Calu3 (cell line): Measurements from ENCODE around the gene GOLGA7B. TPM values are rescaled to one million over a fixed set of nuclear protein-coding genes. Genes with fewer than 3 reads are reported as not detected.

Experiments
- BruUV-seq: library from RNA; stranded (reverse); fragments of 400-500 nt; replicated peaks from 2 replicates; lab custom pipeline; 2021; lab: Mats Ljungman, UMichigan
- CTCF ChIA-PET: fragments of 300-600 bp; sonication (Branson Sonifier 250); formaldehyde crosslinking; loops from one replicate; lab custom pipeline; 2022; ENCODE audit warnings: antibody characterized with exemption; lab: Charles Lee
- DNase-seq: peaks from one replicate; pipeline ENCODE4 v3.0.0; 2022
- H3K27ac Mint-ChIP-seq: one replicate; pipeline ENCODE4 v1.8.0; 2022; ENCODE audit warnings: mixed read lengths; ENCODE audit not compliant: unreplicated experiment
- H3K27me3 Mint-ChIP-seq: one replicate; pipeline ENCODE4 v1.8.0; 2022; ENCODE audit warnings: mixed read lengths; ENCODE audit not compliant: unreplicated experiment
- H3K36me3 Mint-ChIP-seq: one replicate; pipeline ENCODE4 v1.8.0; 2022; ENCODE audit warnings: mild to moderate bottlenecking, moderate library complexity, mixed read lengths; ENCODE audit not compliant: insufficient read depth, unreplicated experiment
- H3K4me1 Mint-ChIP-seq: one replicate; pipeline ENCODE4 v1.8.0; 2022; ENCODE audit warnings: mild to moderate bottlenecking, low read depth, mixed read lengths; ENCODE audit not compliant: unreplicated experiment
- H3K4me3 Mint-ChIP-seq: one replicate; pipeline ENCODE4 v1.8.0; 2022; ENCODE audit warnings: mild to moderate bottlenecking, low read depth, moderate library complexity, mixed read lengths; ENCODE audit not compliant: unreplicated experiment
- H3K9me3 Mint-ChIP-seq: one replicate; pipeline ENCODE4 v1.8.0; 2022; ENCODE audit warnings: low read depth, mixed read lengths; ENCODE audit not compliant: unreplicated experiment
- CTCF ChIP-seq: fragments of 200-600 bp; IDR thresholded peaks from one replicate; pipeline ENCODE4 v1.8.0; 2022; ENCODE audit warnings: antibody characterized with exemption; ENCODE audit not compliant: unreplicated experiment
- intact Hi-C: fragments of 100-400 bp; cut with micrococcal nuclease; formaldehyde crosslinking; loops from one replicate; pipeline ENCODE4 v1.10.0; 2022; ENCODE audit not compliant: unreplicated experiment
- total RNA-seq: library from RNA; stranded (reverse); gene quantifications from 2 replicates; pipeline ENCODE4 v1.2.3, GENCODE V29; 2022

GOLGA7B gene
- total RNA-seq, 1 experiment from 2014 or later: 1.0 TPM

DNA sequence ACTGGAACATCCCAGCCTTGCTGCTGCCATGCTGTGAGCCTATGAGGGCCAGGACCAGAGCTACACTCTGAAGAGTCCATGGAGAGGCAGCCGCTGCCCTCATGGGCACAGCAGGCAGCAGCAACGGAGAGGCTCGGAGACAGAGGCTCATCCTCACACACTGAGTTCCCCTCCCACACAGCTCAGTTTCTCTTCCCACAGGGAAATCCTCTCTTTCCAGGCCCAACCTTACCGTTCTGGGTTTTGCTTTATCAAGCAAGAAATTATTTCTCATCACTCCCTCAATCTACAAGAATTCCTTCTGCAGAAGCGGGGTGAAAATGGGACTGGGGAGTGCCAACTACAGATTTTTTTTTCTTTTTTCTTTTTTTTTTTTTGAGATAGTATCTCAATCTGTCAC, 36.6 kb downstream of the GOLGA7B start:
- intact Hi-C loops: no loop called here

GRCh38 chr10:97887399-97887798, 37.8 kb downstream of the GOLGA7B start:
- CTCF ChIA-PET: no interaction called here
- intact Hi-C loops: no loop called here
- H3K4me1 Mint-ChIP-seq: peaks cover 17% of the 10 kb centered on the region
- H3K9me3 Mint-ChIP-seq: no peaks in the 10 kb centered on the region
- H3K27me3 Mint-ChIP-seq: no peaks in the 10 kb centered on the region
- no peak for DNase-seq
- TF ChIP-seq CTCF: no peak
- H3K4me3 Mint-ChIP-seq: no peak overlapping the region
- no peak overlapping the region for H3K27ac Mint-ChIP-seq
- peaks cover 2% of the 10 kb centered on the region for H3K36me3 Mint-ChIP-seq
- no TSS peak for BruUV-seq

More for the DNA sequence above, 36.6 kb downstream of the GOLGA7B start:
- Mint-ChIP-seq H3K9me3 (no peaks in the 10 kb centered on the region), H3K4me3 (no peak overlapping the region), H3K27me3 (no peaks in the 10 kb centered on the region), H3K36me3 (peaks cover 6% of the 10 kb centered on the region), H3K27ac (no peak overlapping the region), H3K4me1 (peaks cover 28% of the 10 kb centered on the region)
- no peak for DNase-seq
- no TSS peak for BruUV-seq
- CTCF ChIA-PET: interaction anchor here (0.7 kb wide), 2 partner anchors 67 to 107 kb away, joined by 3 to 4 read pairs; no protein-coding TSS in a partner anchor
- no peak for TF ChIP-seq CTCF

DNA sequence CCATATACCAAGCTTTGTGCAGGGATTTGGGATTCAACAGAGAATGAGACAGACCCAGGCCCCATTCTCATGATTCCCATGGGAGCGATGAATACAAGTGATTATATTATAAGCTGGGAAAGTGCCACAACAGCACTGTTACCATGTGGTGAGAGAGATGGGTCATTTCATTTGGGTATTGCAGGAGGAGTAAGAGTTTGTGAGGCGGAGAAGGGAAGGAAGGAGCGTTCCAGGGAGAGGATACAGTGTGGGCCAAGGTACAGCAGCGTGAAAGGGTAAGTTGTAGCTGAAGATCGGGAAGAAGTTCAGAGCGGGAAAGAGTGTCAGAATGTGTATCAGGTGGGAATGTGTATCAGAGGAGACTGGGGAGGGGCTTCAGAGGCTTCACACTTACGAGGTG, 38.5 kb downstream of the GOLGA7B start:
- intact Hi-C loops: no loop called here
- no peaks in the 10 kb centered on the region for H3K36me3 Mint-ChIP-seq
- H3K27ac Mint-ChIP-seq: peak overlapping the region; percentile 5
- H3K9me3 Mint-ChIP-seq: no peaks in the 10 kb centered on the region
- no peak for DNase-seq
- BruUV-seq: no TSS peak
- H3K4me1 Mint-ChIP-seq: peaks cover 14% of the 10 kb centered on the region
- CTCF ChIA-PET: interaction anchor here (0.6 kb wide), 1 partner anchor 240 kb away, joined by 3 read pairs; no protein-coding TSS in a partner anchor
- H3K4me3 Mint-ChIP-seq: no peak overlapping the region
- H3K27me3 Mint-ChIP-seq: no peaks in the 10 kb centered on the region
- TF ChIP-seq CTCF: no peak

DNA sequence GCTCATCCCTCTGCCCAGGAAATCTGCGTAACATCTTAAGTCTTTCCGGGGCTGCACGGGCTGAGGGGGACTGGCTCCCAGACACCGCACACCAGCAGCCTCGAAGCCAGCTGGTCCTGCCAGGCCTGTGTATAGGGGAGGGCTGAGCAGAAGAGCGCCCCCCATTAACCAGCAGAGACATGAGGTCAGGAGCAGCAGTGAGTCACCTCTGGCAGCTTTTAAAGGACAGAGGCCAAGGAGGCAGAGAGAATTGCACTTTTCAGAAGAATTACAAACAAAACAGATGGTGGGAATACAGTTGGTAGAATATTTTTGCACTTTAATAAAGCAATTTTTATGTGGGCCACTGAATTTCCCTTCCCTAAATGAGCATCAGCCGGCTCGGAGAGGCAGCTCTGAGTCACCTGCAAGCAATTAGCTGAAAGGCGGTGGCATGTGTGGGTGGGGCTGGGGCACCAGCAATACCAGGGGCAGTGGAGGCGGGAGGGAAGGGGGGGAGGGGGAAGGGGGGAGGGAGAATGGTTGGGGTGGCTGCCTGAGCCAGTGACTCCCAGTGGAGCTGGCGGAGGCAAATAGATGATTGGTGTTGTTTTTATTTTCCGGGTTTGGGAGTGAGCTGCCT, 39.1 kb downstream of the GOLGA7B start:
- no TSS peak for BruUV-seq
- peak; percentile 72 for DNase-seq

More for the DNA sequence above, 39.1 kb downstream of the GOLGA7B start:
- H3K4me1 Mint-ChIP-seq: peaks cover 14% of the 10 kb centered on the region
- CTCF ChIA-PET: interaction anchor here (0.6 to 1.1 kb wide), 6 partner anchors 15 to 241 kb away, joined by 3 to 8 read pairs (median 6); no protein-coding TSS in a partner anchor
- no peaks in the 10 kb centered on the region for H3K27me3 Mint-ChIP-seq
- H3K4me3 Mint-ChIP-seq: no peak overlapping the region
- no peak for TF ChIP-seq CTCF
- intact Hi-C loops: no loop called here
- peak overlapping the region; percentile 5 for H3K27ac Mint-ChIP-seq
- no peaks in the 10 kb centered on the region for H3K36me3 Mint-ChIP-seq
- no peaks in the 10 kb centered on the region for H3K9me3 Mint-ChIP-seq
